ENCODE results near the gene NAAA.
"Not testable (repeated sequence)": the region's sequence is repeated elsewhere in the genome, so short reads cannot be mapped to it uniquely, and the experiment has no call there.

Gene NAAA

GRCh38 chr4:75939890-75940691 lies 722 bp downstream of the NAAA start:
- H3K9me3 Mint-ChIP-seq = no peaks in the 10 kb centered on the region
- H3K4me1 Mint-ChIP-seq (ENCODE audit: low read depth) = peaks cover 21% of the 10 kb centered on the region
- peak overlapping the region; percentile 96 for H3K27ac Mint-ChIP-seq
- H3K27me3 Mint-ChIP-seq = no peaks in the 10 kb centered on the region
- peaks cover 29% of the 10 kb centered on the region for H3K36me3 Mint-ChIP-seq (ENCODE audit: low read depth)
- peak overlapping the region; percentile 94 for H3K4me3 Mint-ChIP-seq

- Mint-ChIP-seq H3K36me3 (ENCODE audit: low read depth) (peaks cover 44% of the 10 kb centered on the region), H3K27ac (no peak overlapping the region), H3K27me3 (no peaks in the 10 kb centered on the region), H3K4me1 (ENCODE audit: low read depth) (peaks cover 21% of the 10 kb centered on the region), H3K4me3 (no peak overlapping the region), H3K9me3 (no peaks in the 10 kb centered on the region)
Observed at GRCh38 chr4:75935628-75936027, 5.2 kb downstream of the NAAA start.

- Mint-ChIP-seq H3K27ac (no peak overlapping the region), H3K27me3 (no peaks in the 10 kb centered on the region), H3K9me3 (no peaks in the 10 kb centered on the region), H3K4me3 (no peak overlapping the region), H3K4me1 (ENCODE audit: low read depth) (no peaks in the 10 kb centered on the region), H3K36me3 (ENCODE audit: low read depth) (peaks cover 50% of the 10 kb centered on the region)
Observed at GRCh38 chr4:75930152-75930551, 10.7 kb downstream of the NAAA start.

DNA sequence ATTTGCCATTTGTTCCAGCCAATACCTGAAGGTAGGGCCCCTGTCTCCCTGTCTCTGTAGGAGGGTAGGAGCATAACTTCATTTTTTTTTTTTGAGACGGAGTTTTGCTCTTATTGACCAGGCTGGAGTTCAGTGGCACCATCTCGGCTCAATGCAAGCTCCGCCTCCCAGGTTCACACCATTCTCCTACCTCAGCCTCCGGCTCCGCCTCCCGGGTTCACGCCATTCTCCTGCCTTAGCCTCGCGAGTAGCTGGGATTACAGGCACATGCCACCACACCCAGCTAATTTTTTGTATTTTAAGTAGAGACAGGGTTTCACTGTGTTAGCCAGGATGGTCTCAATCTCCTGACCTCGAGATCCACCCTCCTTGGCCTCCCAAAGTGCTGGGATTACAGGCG lies 15.9 kb downstream of the NAAA start:
- not testable (repeated sequence) for H3K9me3 Mint-ChIP-seq; H3K27me3 Mint-ChIP-seq; H3K27ac Mint-ChIP-seq; H3K4me1 Mint-ChIP-seq (ENCODE audit: low read depth); H3K4me3 Mint-ChIP-seq
- H3K36me3 Mint-ChIP-seq (ENCODE audit: low read depth) = peaks cover 55% of the 10 kb centered on the region

GRCh38 chr4:75924309-75924827 lies 16.4 kb downstream of the NAAA start:
- no peak overlapping the region for H3K4me3 Mint-ChIP-seq
- H3K4me1 Mint-ChIP-seq (ENCODE audit: low read depth) = no peaks in the 10 kb centered on the region
- peaks cover 53% of the 10 kb centered on the region for H3K36me3 Mint-ChIP-seq (ENCODE audit: low read depth)
- H3K27ac Mint-ChIP-seq = no peak overlapping the region
- no peaks in the 10 kb centered on the region for H3K27me3 Mint-ChIP-seq
- no peaks in the 10 kb centered on the region for H3K9me3 Mint-ChIP-seq

DNA sequence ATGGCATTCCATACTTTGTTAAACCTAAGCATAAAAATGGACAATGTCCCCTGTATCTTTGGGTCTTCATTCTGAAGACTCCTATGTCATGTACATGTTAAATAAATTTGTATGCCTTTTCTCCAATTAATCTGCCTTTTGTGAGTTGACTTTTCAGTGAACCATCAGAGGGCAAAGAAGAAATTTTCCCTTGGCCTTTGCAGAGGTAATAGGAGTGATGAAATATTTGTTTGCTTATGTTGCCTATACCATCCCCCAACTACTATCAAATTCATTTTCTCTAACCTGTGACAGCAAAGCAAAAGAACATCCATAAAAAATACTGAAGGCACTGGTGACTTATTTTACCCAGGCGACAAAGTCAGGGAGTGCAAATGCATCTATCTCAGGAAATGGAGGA lies 18.2 kb downstream of the NAAA start:
- Mint-ChIP-seq H3K27me3 (no peaks in the 10 kb centered on the region), H3K9me3 (no peaks in the 10 kb centered on the region), H3K4me1 (ENCODE audit: low read depth) (no peaks in the 10 kb centered on the region), H3K27ac (no peak overlapping the region), H3K36me3 (ENCODE audit: low read depth) (peaks cover 46% of the 10 kb centered on the region), H3K4me3 (no peak overlapping the region)

DNA sequence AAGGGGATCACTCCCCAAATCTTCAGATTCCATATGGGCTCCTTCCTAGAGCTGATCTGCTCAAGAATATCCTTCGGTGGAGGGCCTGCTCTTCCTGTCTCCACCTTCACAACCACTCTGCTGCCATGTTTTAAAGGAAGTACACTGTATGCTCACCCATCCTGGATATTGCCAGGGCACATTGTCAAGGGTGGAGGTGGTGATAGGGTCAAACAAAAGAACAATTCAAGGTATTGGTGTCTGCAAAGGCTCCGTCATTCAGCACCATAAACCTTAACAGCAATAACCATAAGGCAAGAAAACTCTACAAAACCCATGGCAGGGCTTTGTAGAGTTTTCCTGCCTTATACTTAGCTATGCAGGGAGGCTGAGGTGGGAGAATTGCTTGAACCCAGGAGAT lies 18.9 kb downstream of the NAAA start:
- peaks cover 46% of the 10 kb centered on the region for H3K36me3 Mint-ChIP-seq (ENCODE audit: low read depth)
- H3K27ac Mint-ChIP-seq = no peak overlapping the region
- no peaks in the 10 kb centered on the region for H3K27me3 Mint-ChIP-seq
- no peaks in the 10 kb centered on the region for H3K9me3 Mint-ChIP-seq
- no peak overlapping the region for H3K4me3 Mint-ChIP-seq
- H3K4me1 Mint-ChIP-seq (ENCODE audit: low read depth) = no peaks in the 10 kb centered on the region

DNA sequence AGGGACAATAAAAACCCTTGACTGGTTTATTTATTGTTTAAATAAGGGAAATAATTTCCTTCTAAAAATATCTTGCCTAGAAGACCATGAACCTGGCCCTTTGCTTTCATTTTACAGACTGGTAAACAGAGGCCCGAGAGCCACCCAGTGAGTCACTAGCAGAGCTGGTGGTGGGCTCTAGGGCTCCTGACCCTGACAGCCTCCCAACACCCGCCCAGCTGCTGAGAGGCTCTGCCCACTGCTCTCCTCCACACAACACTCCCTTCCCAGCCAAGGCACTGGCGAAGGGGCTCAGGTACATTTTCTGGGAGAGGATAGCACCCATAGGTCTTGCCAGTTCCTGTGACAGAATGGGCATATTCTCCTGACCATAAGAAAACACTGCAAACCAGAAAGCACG lies 20.5 kb downstream of the NAAA start:
- Mint-ChIP-seq H3K36me3 (ENCODE audit: low read depth) (peaks cover 44% of the 10 kb centered on the region), H3K27ac (peak overlapping the region; percentile 45), H3K4me3 (no peak overlapping the region), H3K9me3 (no peaks in the 10 kb centered on the region), H3K4me1 (ENCODE audit: low read depth) (no peaks in the 10 kb centered on the region), H3K27me3 (no peaks in the 10 kb centered on the region)

DNA sequence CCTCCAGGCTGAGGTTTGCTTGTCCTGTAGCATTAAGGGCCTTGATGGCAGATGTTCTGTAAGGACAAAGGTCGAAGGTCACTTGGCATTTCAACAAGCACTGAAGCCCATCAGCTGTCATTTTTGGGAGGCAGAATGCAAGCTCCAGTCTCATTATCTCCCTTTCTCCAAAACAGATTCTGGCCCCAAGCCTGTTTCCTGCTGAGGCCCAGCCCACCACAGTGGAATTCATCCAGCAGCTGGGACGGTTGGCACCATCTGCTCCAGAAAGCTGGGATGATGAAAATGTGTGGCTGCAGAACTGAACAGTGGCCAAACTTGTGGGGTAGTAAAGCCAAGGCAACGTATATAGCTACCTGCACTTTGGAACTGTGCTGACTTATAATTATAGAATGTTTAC lies 20.9 kb downstream of the NAAA start:
- no peaks in the 10 kb centered on the region for H3K27me3 Mint-ChIP-seq
- H3K36me3 Mint-ChIP-seq (ENCODE audit: low read depth) = peaks cover 42% of the 10 kb centered on the region
- no peak overlapping the region for H3K27ac Mint-ChIP-seq
- no peaks in the 10 kb centered on the region for H3K4me1 Mint-ChIP-seq (ENCODE audit: low read depth)
- H3K9me3 Mint-ChIP-seq = no peaks in the 10 kb centered on the region
- no peak overlapping the region for H3K4me3 Mint-ChIP-seq

GRCh38 chr4:75916091-75916661 lies 24.6 kb downstream of the NAAA start:
- Mint-ChIP-seq H3K4me1 (ENCODE audit: low read depth) (no peaks in the 10 kb centered on the region), H3K36me3 (ENCODE audit: low read depth) (peaks cover 38% of the 10 kb centered on the region), H3K27ac (no peak overlapping the region), H3K27me3 (no peaks in the 10 kb centered on the region), H3K9me3 (no peaks in the 10 kb centered on the region), H3K4me3 (no peak overlapping the region)

DNA sequence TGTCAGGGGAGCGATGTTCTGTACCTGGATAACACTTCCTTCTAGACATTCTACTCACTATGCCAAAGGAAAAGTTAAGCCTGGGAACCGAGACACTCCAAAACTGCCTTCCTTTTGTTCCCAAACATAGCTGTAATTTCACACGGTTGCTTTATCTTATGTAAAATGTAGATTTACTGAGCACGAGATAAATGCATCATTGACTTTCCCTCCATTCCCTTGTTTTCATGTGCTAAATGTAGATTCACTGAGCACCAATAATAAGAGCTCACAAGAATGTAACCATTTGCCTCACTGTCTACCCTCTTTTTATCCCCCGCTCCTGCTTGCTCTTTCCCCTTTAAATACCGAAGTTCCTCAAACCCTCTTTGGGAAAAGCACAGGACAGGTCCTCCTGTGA lies 27.8 kb downstream of the NAAA start:
- peaks cover 33% of the 10 kb centered on the region for H3K36me3 Mint-ChIP-seq (ENCODE audit: low read depth)
- no peaks in the 10 kb centered on the region for H3K9me3 Mint-ChIP-seq
- no peak overlapping the region for H3K27ac Mint-ChIP-seq
- H3K4me1 Mint-ChIP-seq (ENCODE audit: low read depth) = no peaks in the 10 kb centered on the region
- H3K27me3 Mint-ChIP-seq = no peaks in the 10 kb centered on the region
- H3K4me3 Mint-ChIP-seq = no peak overlapping the region

GRCh38 chr4:75910831-75911230 lies 30.0 kb downstream of the NAAA start:
- not testable (repeated sequence) for H3K9me3 Mint-ChIP-seq; H3K27me3 Mint-ChIP-seq; H3K4me1 Mint-ChIP-seq (ENCODE audit: low read depth); H3K4me3 Mint-ChIP-seq; H3K27ac Mint-ChIP-seq
- peaks cover 30% of the 10 kb centered on the region for H3K36me3 Mint-ChIP-seq (ENCODE audit: low read depth)

DNA sequence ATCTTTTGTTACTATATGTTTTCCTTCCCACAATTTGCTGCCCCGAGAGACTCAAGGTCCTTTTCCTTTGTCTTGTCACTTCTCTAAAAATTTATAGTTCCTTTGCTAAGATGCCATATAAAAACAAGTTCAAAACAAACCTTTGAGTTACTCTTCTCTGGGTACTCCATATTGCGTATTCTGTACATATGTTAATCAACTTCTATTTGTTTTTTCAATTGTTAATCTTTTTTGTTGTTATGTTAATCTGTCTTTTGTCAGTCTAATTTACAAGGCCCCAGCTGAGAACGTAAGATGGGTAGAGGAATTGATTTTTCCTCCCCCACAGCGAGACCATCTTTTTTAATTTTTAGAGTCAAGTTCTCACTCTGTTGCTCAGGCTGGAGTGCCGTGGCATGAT lies 31.4 kb downstream of the NAAA start:
- H3K4me1 Mint-ChIP-seq (ENCODE audit: low read depth) = no peaks in the 10 kb centered on the region
- H3K4me3 Mint-ChIP-seq = no peak overlapping the region
- H3K36me3 Mint-ChIP-seq (ENCODE audit: low read depth) = peaks cover 30% of the 10 kb centered on the region
- H3K27ac Mint-ChIP-seq = no peak overlapping the region
- H3K9me3 Mint-ChIP-seq = no peaks in the 10 kb centered on the region
- no peaks in the 10 kb centered on the region for H3K27me3 Mint-ChIP-seq

- no peaks in the 10 kb centered on the region for H3K27me3 Mint-ChIP-seq
- H3K4me3 Mint-ChIP-seq = no peak overlapping the region
- no peak overlapping the region for H3K27ac Mint-ChIP-seq
- H3K36me3 Mint-ChIP-seq (ENCODE audit: low read depth) = peaks cover 25% of the 10 kb centered on the region
- no peaks in the 10 kb centered on the region for H3K4me1 Mint-ChIP-seq (ENCODE audit: low read depth)
- H3K9me3 Mint-ChIP-seq = no peaks in the 10 kb centered on the region
Observed at GRCh38 chr4:75908555-75908954, 32.3 kb downstream of the NAAA start.

DNA sequence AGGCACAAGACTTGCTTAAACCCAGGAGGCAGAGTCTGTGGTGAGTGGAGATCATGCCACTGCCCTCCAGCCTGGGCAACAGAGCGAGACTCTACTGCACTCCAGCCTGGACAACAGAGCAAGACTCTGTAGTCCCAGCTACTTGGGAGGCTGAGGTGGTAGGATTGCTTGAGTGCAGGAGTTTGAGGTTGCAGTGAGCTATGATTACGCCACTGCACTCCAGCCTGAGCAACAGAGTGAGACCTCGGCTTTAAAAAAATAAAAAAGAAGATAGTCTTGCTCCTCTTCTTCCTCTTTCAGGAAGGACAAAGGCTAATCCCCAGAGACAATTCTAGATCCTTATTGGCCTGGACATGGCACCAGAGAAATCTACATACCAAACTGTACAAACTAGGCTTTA lies 32.8 kb downstream of the NAAA start:
- no peaks in the 10 kb centered on the region for H3K4me1 Mint-ChIP-seq (ENCODE audit: low read depth)
- H3K36me3 Mint-ChIP-seq (ENCODE audit: low read depth) = peaks cover 22% of the 10 kb centered on the region
- H3K27me3 Mint-ChIP-seq = no peaks in the 10 kb centered on the region
- H3K27ac Mint-ChIP-seq = no peak overlapping the region
- no peak overlapping the region for H3K4me3 Mint-ChIP-seq
- H3K9me3 Mint-ChIP-seq = no peaks in the 10 kb centered on the region

DNA sequence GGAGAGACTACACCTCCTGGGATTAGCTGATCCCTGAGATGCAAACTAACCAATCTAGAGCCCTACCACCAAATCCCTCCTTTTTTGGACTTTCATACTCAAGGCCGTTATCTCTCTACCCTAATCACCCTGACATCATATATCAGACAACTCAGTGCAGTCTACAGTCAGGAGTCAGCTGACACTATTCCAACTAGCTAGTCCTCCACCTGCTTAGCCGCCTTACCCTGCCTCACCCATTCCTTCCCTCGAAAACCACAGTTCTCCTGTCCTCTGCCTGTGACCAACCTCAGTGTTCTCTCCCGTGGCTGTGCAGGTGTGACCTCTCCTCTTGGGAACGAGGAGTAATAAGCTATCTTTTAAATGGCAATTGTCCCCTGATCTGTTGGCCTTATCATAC lies 36.7 kb downstream of the NAAA start:
- Mint-ChIP-seq H3K4me3 (no peak overlapping the region), H3K27me3 (no peaks in the 10 kb centered on the region), H3K36me3 (ENCODE audit: low read depth) (no peaks in the 10 kb centered on the region), H3K9me3 (no peaks in the 10 kb centered on the region), H3K4me1 (ENCODE audit: low read depth) (peaks cover 3% of the 10 kb centered on the region), H3K27ac (no peak overlapping the region)
